H9 (cell line): ENCODE measurements around the gene TMSB10. TPM values are rescaled to one million over a fixed set of nuclear protein-coding genes. Genes with fewer than 3 reads are reported as not detected.

Experiments used
- DNase-seq: peaks from one replicate; pipeline ENCODE4 v3.0.0-alpha.2; 2017
- H2AFZ ChIP-seq: one replicate; pipeline ENCODE4 v1.6.1; 2013; ENCODE audit warnings: mild to moderate bottlenecking, low read length, control low read depth, moderate library complexity
- H2AK5ac ChIP-seq: 2 replicates; pipeline ENCODE4 v1.6.1; 2013; ENCODE audit warnings: low read length, control low read depth, mixed read lengths; ENCODE audit not compliant: insufficient read length
- H2BK120ac ChIP-seq: one replicate; pipeline ENCODE4 v1.6.1; 2013; ENCODE audit warnings: low read depth, mild to moderate bottlenecking, low read length, control low read depth, inconsistent platforms; ENCODE audit not compliant: poor library complexity, severe bottlenecking
- H2BK12ac ChIP-seq: 2 replicates; pipeline ENCODE4 v1.6.1; 2013; ENCODE audit warnings: low read length, control low read depth, mixed read lengths, low read depth; ENCODE audit not compliant: insufficient read length
- H2BK15ac ChIP-seq: 2 replicates; pipeline ENCODE4 v1.6.1; 2013; ENCODE audit warnings: low read depth, low read length, control low read depth
- H2BK20ac ChIP-seq: one replicate; pipeline ENCODE4 v1.6.1; 2013; ENCODE audit warnings: low read depth, mild to moderate bottlenecking, low read length, control low read depth, inconsistent platforms; ENCODE audit not compliant: poor library complexity, severe bottlenecking
- H2BK5ac ChIP-seq: 2 replicates; pipeline ENCODE4 v1.6.1; 2013; ENCODE audit warnings: low read length, control low read depth, mixed read lengths; ENCODE audit not compliant: insufficient read length
- H3K14ac ChIP-seq: 2 replicates; pipeline ENCODE4 v1.6.1; 2013; ENCODE audit warnings: low read length, control low read depth; ENCODE audit not compliant: insufficient read depth
- H3K18ac ChIP-seq: 2 replicates; pipeline ENCODE4 v1.6.1; 2013; ENCODE audit warnings: low read depth, mild to moderate bottlenecking, mixed read lengths, low read length, control low read depth; ENCODE audit not compliant: insufficient read length
- H3K23ac ChIP-seq: 2 replicates; pipeline ENCODE4 v1.6.1; 2013; ENCODE audit warnings: low read length, control low read depth, mixed read lengths, low read depth; ENCODE audit not compliant: insufficient read length
- H3K23me2 ChIP-seq: 2 replicates; pipeline ENCODE4 v1.6.1; 2013; ENCODE audit warnings: low read depth, mild to moderate bottlenecking, mixed read lengths, low read length, control low read depth; ENCODE audit not compliant: insufficient read length, poor library complexity, severe bottlenecking
- H3K27ac ChIP-seq: 2 replicates; pipeline ENCODE4 v1.5.1; 2013; ENCODE audit warnings: low read length, control low read depth, mixed read lengths, low read depth; ENCODE audit not compliant: insufficient read length
- H3K27me3 ChIP-seq: 2 replicates; pipeline ENCODE4 v1.6.1; 2013; ENCODE audit warnings: low read length, control low read depth, inconsistent platforms; ENCODE audit not compliant: insufficient read depth
- H3K4ac ChIP-seq: 2 replicates; pipeline ENCODE4 v1.6.1; 2013; ENCODE audit warnings: low read depth, mild to moderate bottlenecking, control low read depth, inconsistent platforms, low read length, moderate library complexity
- H3K4me1 ChIP-seq: 2 replicates; pipeline ENCODE4 v1.6.1; 2013; ENCODE audit warnings: low read length, control low read depth, inconsistent platforms; ENCODE audit not compliant: insufficient read depth
- H3K4me2 ChIP-seq: 2 replicates; pipeline ENCODE4 v1.6.1; 2013; ENCODE audit warnings: low read length, control low read depth, mixed read lengths; ENCODE audit not compliant: insufficient read length, insufficient read depth
- H3K56ac ChIP-seq: 2 replicates; pipeline ENCODE4 v1.6.1; 2013; ENCODE audit warnings: low read depth, mild to moderate bottlenecking, mixed read lengths, low read length, control low read depth; ENCODE audit not compliant: insufficient read length
- H3K79me1 ChIP-seq: 2 replicates; pipeline ENCODE4 v1.6.1; 2013; ENCODE audit warnings: low read depth, mild to moderate bottlenecking, moderate library complexity, low read length, control low read depth, inconsistent platforms; ENCODE audit not compliant: insufficient read depth, poor library complexity, severe bottlenecking
- H3K79me2 ChIP-seq: 2 replicates; pipeline ENCODE4 v1.6.1; 2013; ENCODE audit warnings: low read length, control low read depth, inconsistent platforms; ENCODE audit not compliant: insufficient read depth
- H3K9ac ChIP-seq: 2 replicates; pipeline ENCODE4 v1.6.1; 2013; ENCODE audit warnings: low read length, control low read depth, mixed read lengths; ENCODE audit not compliant: insufficient read length; ENCODE audit errors: extremely low read depth
- H3K9me3 ChIP-seq: one replicate; pipeline ENCODE4 v1.6.1; 2013; ENCODE audit warnings: low read depth, low read length, inconsistent platforms; ENCODE audit not compliant: control insufficient read depth
- H3T11ph ChIP-seq: one replicate; pipeline ENCODE4 v1.6.1; 2013; ENCODE audit warnings: mild to moderate bottlenecking, low read length, control low read depth, inconsistent platforms
- H4K20me1 ChIP-seq: one replicate; pipeline ENCODE4 v1.6.1; 2013; ENCODE audit not compliant: control insufficient read depth, insufficient read length, insufficient read depth
- H4K5ac ChIP-seq: 2 replicates; pipeline ENCODE4 v1.6.1; 2013; ENCODE audit warnings: low read depth, mild to moderate bottlenecking, mixed read lengths, low read length, control low read depth; ENCODE audit not compliant: insufficient read length
- H4K8ac ChIP-seq: replicated peaks from 2 replicates; pipeline ENCODE4 v1.6.1; 2013; ENCODE audit warnings: low read length, control low read depth, mixed read lengths, low read depth; ENCODE audit not compliant: insufficient read length
- H4K91ac ChIP-seq: 2 replicates; pipeline ENCODE4 v1.6.1; 2013; ENCODE audit warnings: low read depth, mild to moderate bottlenecking, moderate library complexity, mixed read lengths, low read length, control low read depth; ENCODE audit not compliant: insufficient read length
- H3K27ac Mint-ChIP-seq, 3 experiments: 2 replicates in 2 of 3; 3 replicates in 1 of 3; pipeline ENCODE4 v1.8.0; 2020 to 2021; ENCODE audit warnings: mixed read lengths in 3 of 3, mild to moderate bottlenecking in 1 of 3, moderate library complexity in 1 of 3
- H3K27me3 Mint-ChIP-seq: 2 replicates; pipeline ENCODE4 v1.8.0; 2021; ENCODE audit warnings: low read depth, mild to moderate bottlenecking, moderate library complexity, mixed read lengths
- H3K36me3 Mint-ChIP-seq, 3 experiments: 2 replicates in 2 of 3; 3 replicates in 1 of 3; pipeline ENCODE4 v1.8.0; 2020 to 2021; ENCODE audit warnings: low read depth in 3 of 3, mixed read lengths in 3 of 3; ENCODE audit not compliant: insufficient read depth in 1 of 3
- H3K4me1 Mint-ChIP-seq, 2 experiments: 2 replicates each; pipeline ENCODE4 v1.8.0; 2020; ENCODE audit warnings: mixed read lengths in 2 of 2
- H3K4me3 Mint-ChIP-seq, 2 experiments: 2 replicates in 1 of 2; 3 replicates in 1 of 2; pipeline ENCODE4 v1.8.0; 2020 to 2021; ENCODE audit warnings: mild to moderate bottlenecking in 2 of 2, mixed read lengths in 2 of 2, moderate library complexity in 1 of 2
- H3K9me3 Mint-ChIP-seq, 2 experiments: 2 replicates in 1 of 2; 3 replicates in 1 of 2; pipeline ENCODE4 v1.8.0; 2020; ENCODE audit warnings: mild to moderate bottlenecking in 2 of 2, mixed read lengths in 2 of 2, moderate library complexity in 1 of 2
- WGBS: extraction: QIAGEN DNeasy Blood & Tissue Kit; methylation state at CpG from one replicate; pipeline ENCODE4 v1.1.7; 2013; ENCODE audit warnings: missing lambda C conversion rate, low lambda C conversion rate, mixed read lengths; ENCODE audit not compliant: insufficient read length; ENCODE audit errors: extremely low coverage; 5-methylcytosine and 5-hydroxymethylcytosine counted together
- total RNA-seq: library from RNA; stranded (reverse); gene quantifications from 2 replicates; pipeline ENCODE4 v1.2.1, GENCODE V29; 2021
- TF ChIP-seq, protein P1 (sequence below): fragments of 200-600 bp; sonication (generic); conservative IDR thresholded peaks from 3 replicates; pipeline ENCODE4 v1.8.0; 2021; ENCODE audit warnings: antibody characterized with exemption, mild to moderate bottlenecking

Gene TMSB10
- total RNA-seq, 1 experiment from 2014 or later, result 755 TPM

DNA sequence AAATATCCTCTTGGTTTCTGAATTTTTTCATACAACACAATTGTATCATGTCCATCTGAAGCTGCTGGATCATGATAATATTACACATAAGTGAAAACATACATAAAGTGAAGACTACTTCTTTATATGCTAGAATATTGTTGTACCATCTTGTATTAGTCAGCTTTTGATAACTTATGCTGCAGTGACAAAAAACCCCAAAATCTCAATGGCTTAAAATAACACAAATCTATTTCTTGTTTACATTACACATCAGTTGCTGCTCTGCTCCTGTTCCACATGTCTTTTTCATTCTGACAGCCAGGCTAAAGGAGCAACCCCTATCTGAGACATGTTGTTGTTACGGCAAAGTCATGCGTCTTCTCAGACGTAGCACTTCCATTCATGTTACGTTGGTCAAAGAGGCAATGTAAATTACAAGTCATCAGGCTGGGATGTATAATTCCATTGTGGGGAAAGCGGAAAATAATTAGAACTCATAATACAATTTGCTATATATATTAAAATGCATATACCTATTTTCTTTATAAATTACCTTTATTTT, 5.8 kb downstream of the TMSB10 start:
- no CpG with 5 or more reads among the region's 5 CpGs for WGBS
- H3K18ac ChIP-seq, result no peak overlapping the region
- H3K23me2 ChIP-seq, result peaks cover 6% of the 10 kb centered on the region
- H3K27ac ChIP-seq, result no peak overlapping the region
- no peak overlapping the region for H3K23ac ChIP-seq
- DNase-seq, result no peak
- H3K14ac ChIP-seq, result no peak overlapping the region
- no peaks in the 10 kb centered on the region for H3K79me1 ChIP-seq
- no peak overlapping the region for H2BK120ac ChIP-seq
- Mint-ChIP-seq H3K36me3 (peaks cover 18 to 25% (median 21%) of the 10 kb centered on the region in 3 experiments), H3K27ac (no peak overlapping the region), H3K4me1 (peaks cover 12 to 18% of the 10 kb centered on the region in 2 experiments), H3K4me3 (no peak overlapping the region), H3K9me3 (peaks cover 8 to 9% of the 10 kb centered on the region in 2 experiments), H3K27me3 (no peaks in the 10 kb centered on the region)
- no peak overlapping the region for H2BK12ac ChIP-seq
- no peak overlapping the region for H3K4me2 ChIP-seq
- H4K20me1 ChIP-seq, result no peaks in the 10 kb centered on the region
- H3K9ac ChIP-seq, result no peak overlapping the region
- no peaks in the 10 kb centered on the region for H3K79me2 ChIP-seq
- no peaks in the 10 kb centered on the region for H3K27me3 ChIP-seq
- no peak overlapping the region for H2BK20ac ChIP-seq
- H2BK15ac ChIP-seq, result no peak overlapping the region
- no peaks in the 10 kb centered on the region for H3K9me3 ChIP-seq
- H4K8ac ChIP-seq, result no peak overlapping the region
- no peak overlapping the region for H3K56ac ChIP-seq
- H2AK5ac ChIP-seq, result no peak overlapping the region
- H3T11ph ChIP-seq, result no peak overlapping the region
- H2BK5ac ChIP-seq, result no peak overlapping the region
- no peak overlapping the region for H2AFZ ChIP-seq
- H3K4ac ChIP-seq, result no peak overlapping the region
- no peaks in the 10 kb centered on the region for H3K4me1 ChIP-seq
- TF ChIP-seq, protein P1, sequence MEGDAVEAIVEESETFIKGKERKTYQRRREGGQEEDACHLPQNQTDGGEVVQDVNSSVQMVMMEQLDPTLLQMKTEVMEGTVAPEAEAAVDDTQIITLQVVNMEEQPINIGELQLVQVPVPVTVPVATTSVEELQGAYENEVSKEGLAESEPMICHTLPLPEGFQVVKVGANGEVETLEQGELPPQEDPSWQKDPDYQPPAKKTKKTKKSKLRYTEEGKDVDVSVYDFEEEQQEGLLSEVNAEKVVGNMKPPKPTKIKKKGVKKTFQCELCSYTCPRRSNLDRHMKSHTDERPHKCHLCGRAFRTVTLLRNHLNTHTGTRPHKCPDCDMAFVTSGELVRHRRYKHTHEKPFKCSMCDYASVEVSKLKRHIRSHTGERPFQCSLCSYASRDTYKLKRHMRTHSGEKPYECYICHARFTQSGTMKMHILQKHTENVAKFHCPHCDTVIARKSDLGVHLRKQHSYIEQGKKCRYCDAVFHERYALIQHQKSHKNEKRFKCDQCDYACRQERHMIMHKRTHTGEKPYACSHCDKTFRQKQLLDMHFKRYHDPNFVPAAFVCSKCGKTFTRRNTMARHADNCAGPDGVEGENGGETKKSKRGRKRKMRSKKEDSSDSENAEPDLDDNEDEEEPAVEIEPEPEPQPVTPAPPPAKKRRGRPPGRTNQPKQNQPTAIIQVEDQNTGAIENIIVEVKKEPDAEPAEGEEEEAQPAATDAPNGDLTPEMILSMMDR, result no peak
- no peak overlapping the region for H4K5ac ChIP-seq
- no peak overlapping the region for H4K91ac ChIP-seq
